WI38 (cell line): ENCODE results near the gene SLC25A30.

Experiments used
- H3K4me3 ChIP-seq: 2 replicates; pipeline ENCODE4 v1.5.1; 2011; ENCODE audit warnings: low read depth, mild to moderate bottlenecking, control low read depth, low read length
- TF ChIP-seq, protein P1 (sequence below): IDR thresholded peaks from 2 replicates; pipeline ENCODE4 v1.5.1; 2012; ENCODE audit warnings: low read depth, mild to moderate bottlenecking, control low read depth, low read length

The SLC25A30 gene

GRCh38 chr13:45439781-45440462 is 21.7 kb upstream of the SLC25A30 start:
- TF ChIP-seq, protein P1, sequence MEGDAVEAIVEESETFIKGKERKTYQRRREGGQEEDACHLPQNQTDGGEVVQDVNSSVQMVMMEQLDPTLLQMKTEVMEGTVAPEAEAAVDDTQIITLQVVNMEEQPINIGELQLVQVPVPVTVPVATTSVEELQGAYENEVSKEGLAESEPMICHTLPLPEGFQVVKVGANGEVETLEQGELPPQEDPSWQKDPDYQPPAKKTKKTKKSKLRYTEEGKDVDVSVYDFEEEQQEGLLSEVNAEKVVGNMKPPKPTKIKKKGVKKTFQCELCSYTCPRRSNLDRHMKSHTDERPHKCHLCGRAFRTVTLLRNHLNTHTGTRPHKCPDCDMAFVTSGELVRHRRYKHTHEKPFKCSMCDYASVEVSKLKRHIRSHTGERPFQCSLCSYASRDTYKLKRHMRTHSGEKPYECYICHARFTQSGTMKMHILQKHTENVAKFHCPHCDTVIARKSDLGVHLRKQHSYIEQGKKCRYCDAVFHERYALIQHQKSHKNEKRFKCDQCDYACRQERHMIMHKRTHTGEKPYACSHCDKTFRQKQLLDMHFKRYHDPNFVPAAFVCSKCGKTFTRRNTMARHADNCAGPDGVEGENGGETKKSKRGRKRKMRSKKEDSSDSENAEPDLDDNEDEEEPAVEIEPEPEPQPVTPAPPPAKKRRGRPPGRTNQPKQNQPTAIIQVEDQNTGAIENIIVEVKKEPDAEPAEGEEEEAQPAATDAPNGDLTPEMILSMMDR = no peak
- no peak overlapping the region for H3K4me3 ChIP-seq

GRCh38 chr13:45439008-45439407 is 20.8 kb upstream of the SLC25A30 start:
- TF ChIP-seq, protein P1 = no peak
- H3K4me3 ChIP-seq = no peak overlapping the region

DNA sequence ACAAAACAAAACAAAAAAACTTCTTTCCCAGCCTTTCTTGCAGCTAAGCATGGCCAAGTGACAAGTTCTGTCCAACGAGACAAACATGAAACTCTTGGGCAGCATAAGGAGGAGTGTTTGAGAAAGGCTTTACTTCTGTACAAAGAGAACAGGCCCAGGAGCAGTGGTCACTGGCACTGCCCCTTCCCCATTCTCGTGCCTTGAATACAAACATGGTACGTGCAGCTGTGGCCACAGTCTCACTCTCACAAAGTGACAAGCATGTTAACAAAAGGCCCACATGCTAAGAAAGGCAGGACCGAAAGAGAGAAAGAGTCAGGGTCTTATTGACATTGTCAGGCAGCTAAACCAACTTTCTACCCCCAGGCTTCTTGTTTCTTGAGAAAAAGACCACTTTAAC is 19.8 kb upstream of the SLC25A30 start:
- TF ChIP-seq, protein P1 = no peak
- H3K4me3 ChIP-seq = no peak overlapping the region

GRCh38 chr13:45436953-45437352 is 18.8 kb upstream of the SLC25A30 start:
- TF ChIP-seq, protein P1 = no peak

DNA sequence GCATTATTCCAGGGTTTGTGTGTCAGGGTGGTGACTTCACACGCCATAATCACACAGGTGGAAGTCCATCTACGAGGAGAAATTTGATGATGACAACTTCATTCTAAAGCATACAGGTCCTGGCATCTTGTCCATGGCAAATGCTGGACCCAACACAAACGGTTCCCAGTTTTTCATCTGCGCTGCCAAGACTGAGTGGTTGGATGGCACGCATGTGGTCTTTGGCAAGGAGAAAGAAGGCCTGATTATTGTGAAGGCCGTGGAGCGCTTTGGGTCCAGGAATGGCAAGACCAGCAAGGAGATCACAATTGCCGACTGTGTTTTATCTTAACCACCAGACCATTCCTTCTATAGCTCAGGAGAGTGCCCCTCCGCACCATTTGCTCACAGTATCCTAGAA is 18.2 kb upstream of the SLC25A30 start:
- TF ChIP-seq, protein P1 = no peak
- H3K4me3 ChIP-seq = no peak overlapping the region

More at GRCh38 chr13:45436953-45437352, 18.8 kb upstream of the SLC25A30 start:
- H3K4me3 ChIP-seq = no peak overlapping the region

DNA sequence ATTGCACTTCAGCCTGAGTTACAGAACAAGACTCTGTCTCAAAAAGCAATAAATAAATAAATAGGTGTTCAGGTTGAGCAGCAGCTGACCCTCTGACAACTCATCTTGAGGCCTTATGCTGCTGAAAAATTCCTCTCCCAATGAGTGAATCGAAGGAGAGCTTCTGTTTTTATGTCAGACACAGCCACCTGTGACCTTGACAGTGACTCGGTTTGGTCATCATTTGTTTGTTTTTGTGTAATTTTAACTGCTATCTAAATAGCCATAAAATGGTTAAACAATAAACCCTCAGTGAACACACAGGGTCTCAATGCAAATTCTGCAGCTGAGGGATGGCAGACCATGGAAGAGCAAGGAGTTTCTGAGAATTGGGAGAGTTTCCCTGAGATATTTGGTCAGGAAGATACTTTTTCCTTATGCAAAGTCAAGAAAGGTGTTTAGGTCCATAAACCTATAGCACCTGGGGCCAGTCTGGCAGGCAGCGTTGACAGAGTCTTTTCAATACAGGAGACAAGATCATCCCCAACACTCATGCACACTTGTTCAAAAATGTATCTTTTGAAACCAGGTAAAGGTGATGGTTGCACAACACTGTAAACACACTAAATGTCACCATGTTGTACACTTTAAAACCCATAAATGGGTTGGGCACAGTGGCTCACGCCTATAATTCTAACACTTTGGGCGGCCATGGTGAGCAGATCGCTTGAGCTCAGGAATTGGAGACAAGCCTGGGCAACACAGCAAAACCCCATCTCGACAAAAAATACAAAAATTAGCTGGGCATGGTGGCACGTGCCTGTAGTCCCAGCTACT is 16.6 kb upstream of the SLC25A30 start:
- TF ChIP-seq, protein P1 = no peak
- H3K4me3 ChIP-seq = no peak overlapping the region

DNA sequence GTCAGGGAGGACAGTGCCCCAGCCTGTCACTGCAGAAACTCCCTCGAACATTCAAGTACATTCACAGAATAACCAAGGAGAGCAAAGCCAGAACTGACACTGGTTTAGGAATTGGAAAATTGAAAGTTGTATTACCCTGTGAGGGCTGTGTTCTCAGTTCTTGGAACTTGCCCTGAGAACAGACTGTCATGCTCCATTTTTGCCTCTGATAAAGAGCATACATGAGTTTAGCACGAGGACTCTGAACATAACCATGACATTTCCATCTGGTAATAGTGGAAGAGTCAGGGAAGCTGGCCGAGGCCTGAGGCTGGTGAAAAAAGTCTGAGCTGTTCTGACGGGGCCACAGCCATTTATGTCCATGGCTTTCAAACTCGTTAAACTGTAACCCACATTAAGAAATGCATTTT is 15.2 kb upstream of the SLC25A30 start:
- TF ChIP-seq, protein P1 = no peak
- H3K4me3 ChIP-seq = no peak overlapping the region
